ENCODE results near the gene KRTAP9-9.
"Not testable (repeated sequence)": the region's sequence is repeated elsewhere in the genome, so short reads cannot be mapped to it uniquely, and the experiment has no call there.

Gene KRTAP9-9

GRCh38 chr17:41255381-41256290 lies at the start of gene KRTAP9-9:
Gene KRTAP9-9, plus strand, starts transcription at chr17:41255384.
- H3K4me1 Mint-ChIP-seq (ENCODE audit: low read depth); H3K9me3 Mint-ChIP-seq; DNase-seq; H3K27ac Mint-ChIP-seq; H3K4me3 Mint-ChIP-seq; H3K36me3 Mint-ChIP-seq (ENCODE audit: low read depth): not testable (repeated sequence)
- peaks cover 37% of the 10 kb centered on the region for H3K27me3 Mint-ChIP-seq

DNA sequence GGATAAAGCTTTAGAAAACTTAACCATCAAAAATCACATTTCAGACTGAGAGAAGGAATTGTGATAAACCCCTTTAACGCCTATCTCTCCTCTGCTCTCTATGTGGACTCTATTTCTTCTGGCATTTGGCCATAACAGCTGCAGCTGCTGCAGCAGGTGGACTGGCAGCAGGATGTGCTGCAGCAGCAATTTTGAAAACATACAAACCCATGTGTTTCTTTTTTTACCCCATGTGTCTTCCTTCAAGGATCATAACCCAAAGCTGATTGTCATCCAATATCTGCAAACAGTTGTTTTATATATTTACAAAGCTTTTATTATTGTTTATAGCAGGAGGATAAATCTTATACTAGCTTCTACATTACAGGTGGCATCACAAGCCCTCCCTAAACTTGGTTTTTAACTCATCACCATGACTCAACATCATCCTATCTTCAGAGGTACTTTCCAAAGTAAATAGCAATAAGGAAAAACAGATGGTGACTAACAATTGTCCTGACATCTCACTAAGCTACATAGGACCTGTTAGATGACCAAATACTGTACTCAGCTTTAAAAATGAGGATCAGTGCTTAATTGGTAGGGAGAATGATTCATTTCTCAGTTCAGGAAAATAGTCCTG lies 43.2 kb upstream of the KRTAP9-9 start:
- Mint-ChIP-seq H3K9me3 (no peaks in the 10 kb centered on the region), H3K4me1 (ENCODE audit: low read depth) (peaks cover 4% of the 10 kb centered on the region), H3K4me3 (no peak overlapping the region), H3K27me3 (peaks cover 43% of the 10 kb centered on the region), H3K36me3 (ENCODE audit: low read depth) (no peaks in the 10 kb centered on the region), H3K27ac (no peak overlapping the region)
- DNase-seq, result no peak

DNA sequence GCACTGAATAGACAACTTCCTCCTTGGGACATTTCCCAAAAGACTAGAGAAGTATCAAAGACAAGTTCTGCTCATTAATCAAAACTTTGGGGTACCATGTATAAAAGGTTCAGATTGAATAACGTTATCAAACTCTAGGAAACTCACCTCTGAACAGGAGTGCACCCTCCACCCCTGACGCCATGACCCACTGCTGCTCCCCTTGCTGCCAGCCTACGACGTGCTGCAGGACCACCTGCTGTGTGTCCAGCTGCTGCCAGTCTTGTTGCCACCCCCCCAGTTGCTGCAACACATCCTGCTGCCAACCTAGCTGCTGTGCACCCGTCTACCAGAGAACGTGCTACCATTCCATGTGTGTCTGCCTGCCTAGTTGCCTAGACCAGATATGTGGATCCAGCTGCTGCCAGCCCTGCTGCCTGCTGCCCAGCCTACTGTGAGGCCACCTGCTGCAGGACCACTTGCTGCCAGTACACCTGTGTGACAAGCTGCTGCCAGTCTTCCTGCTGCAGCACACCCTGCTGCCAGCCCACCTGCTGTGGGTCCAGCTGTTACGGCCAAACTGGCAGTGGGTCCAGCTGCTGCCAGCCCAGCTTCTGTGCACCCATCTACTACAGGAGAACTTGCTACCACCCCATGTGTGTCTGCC lies 42.5 kb upstream of the KRTAP9-9 start:
- no peak for DNase-seq
- Mint-ChIP-seq H3K27me3 (peaks cover 43% of the 10 kb centered on the region), H3K27ac (no peak overlapping the region), H3K4me3 (no peak overlapping the region), H3K9me3 (no peaks in the 10 kb centered on the region), H3K4me1 (ENCODE audit: low read depth) (peaks cover 4% of the 10 kb centered on the region), H3K36me3 (ENCODE audit: low read depth) (no peaks in the 10 kb centered on the region)

GRCh38 chr17:41215681-41216080 lies 39.5 kb upstream of the KRTAP9-9 start:
- H3K4me3 Mint-ChIP-seq, result no peak overlapping the region
- H3K4me1 Mint-ChIP-seq (ENCODE audit: low read depth), result peaks cover 4% of the 10 kb centered on the region
- no peaks in the 10 kb centered on the region for H3K36me3 Mint-ChIP-seq (ENCODE audit: low read depth)
- no peak overlapping the region for H3K27ac Mint-ChIP-seq
- DNase-seq, result no peak
- peaks cover 26% of the 10 kb centered on the region for H3K27me3 Mint-ChIP-seq
- H3K9me3 Mint-ChIP-seq, result peaks cover 3% of the 10 kb centered on the region

DNA sequence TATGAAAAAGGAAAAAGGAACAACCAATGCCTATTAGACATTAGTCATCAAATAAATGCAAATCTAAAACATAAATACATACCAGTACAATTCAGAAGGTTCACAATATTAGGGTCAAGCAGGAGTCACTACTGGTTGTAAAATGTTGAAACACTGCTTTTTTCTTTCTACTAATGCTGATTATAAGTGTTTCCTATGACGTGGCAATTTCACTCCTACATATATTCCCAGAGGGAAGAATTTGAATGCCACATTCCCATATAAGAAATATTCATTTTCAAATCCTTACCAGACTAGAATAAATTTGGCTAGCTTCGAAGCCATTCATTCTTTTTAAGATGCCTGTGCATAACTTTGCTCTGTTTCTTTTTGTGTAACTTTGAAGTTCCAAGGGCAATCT lies 31.4 kb upstream of the KRTAP9-9 start:
- peaks cover 3% of the 10 kb centered on the region for H3K9me3 Mint-ChIP-seq
- H3K4me3 Mint-ChIP-seq, result no peak overlapping the region
- H3K36me3 Mint-ChIP-seq (ENCODE audit: low read depth), result no peaks in the 10 kb centered on the region
- H3K27me3 Mint-ChIP-seq, result peaks cover 11% of the 10 kb centered on the region
- no peak for DNase-seq
- H3K4me1 Mint-ChIP-seq (ENCODE audit: low read depth), result no peaks in the 10 kb centered on the region
- no peak overlapping the region for H3K27ac Mint-ChIP-seq

DNA sequence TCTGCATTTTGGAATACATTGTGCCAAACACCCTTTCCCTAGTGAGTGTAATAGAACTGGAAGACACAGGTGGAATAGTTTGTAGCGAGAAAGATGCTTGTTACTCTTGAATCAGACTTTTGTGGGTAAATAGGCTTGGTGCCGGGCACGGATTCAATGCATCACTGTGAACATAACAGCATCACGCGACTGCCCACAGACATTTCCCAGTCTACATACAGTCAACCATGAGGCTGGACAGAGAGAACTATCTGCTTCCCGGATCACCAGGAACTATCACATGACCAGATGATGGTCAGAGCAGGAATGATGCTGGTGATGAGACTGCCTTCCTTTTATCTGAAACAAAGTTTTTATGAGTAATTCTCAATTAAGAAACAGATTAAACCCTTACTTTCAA lies 29.1 kb upstream of the KRTAP9-9 start:
- no peaks in the 10 kb centered on the region for H3K9me3 Mint-ChIP-seq
- no peak overlapping the region for H3K4me3 Mint-ChIP-seq
- H3K27ac Mint-ChIP-seq, result no peak overlapping the region
- peaks cover 11% of the 10 kb centered on the region for H3K27me3 Mint-ChIP-seq
- H3K36me3 Mint-ChIP-seq (ENCODE audit: low read depth), result no peaks in the 10 kb centered on the region
- no peak for DNase-seq
- no peaks in the 10 kb centered on the region for H3K4me1 Mint-ChIP-seq (ENCODE audit: low read depth)

DNA sequence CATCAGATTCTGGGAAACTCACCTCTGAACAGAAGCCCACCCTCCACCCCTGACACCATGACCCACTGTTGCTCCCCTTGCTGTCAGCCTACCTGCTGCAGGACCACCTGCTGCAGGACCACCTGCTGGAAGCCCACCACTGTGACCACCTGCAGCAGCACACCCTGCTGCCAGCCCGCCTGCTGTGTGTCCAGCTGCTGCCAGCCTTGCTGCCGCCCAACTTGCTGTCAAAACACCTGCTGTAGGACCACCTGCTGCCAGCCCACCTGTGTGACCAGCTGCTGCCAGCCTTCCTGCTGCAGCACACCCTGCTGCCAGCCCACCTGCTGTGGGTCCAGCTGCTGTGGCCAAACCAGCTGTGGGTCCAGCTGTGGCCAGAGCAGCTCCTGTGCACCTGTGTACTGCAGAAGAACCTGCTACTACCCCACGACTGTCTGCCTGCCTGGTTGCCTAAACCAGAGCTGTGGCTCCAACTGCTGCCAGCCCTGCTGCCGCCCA lies 28.5 kb upstream of the KRTAP9-9 start, which contains the start of gene KRTAP9-2:
TSS of gene KRTAP9-2 (plus strand) at position 51 of the 498 bp plus-strand sequence. CDS start at position 58, 7 bp downstream.
- not testable (repeated sequence) for H3K4me3 Mint-ChIP-seq; H3K9me3 Mint-ChIP-seq; DNase-seq; H3K27ac Mint-ChIP-seq; H3K36me3 Mint-ChIP-seq (ENCODE audit: low read depth); H3K4me1 Mint-ChIP-seq (ENCODE audit: low read depth)
- peaks cover 11% of the 10 kb centered on the region for H3K27me3 Mint-ChIP-seq

- Mint-ChIP-seq H3K9me3 (no peaks in the 10 kb centered on the region), H3K27ac (no peak overlapping the region), H3K36me3 (ENCODE audit: low read depth) (no peaks in the 10 kb centered on the region), H3K4me1 (ENCODE audit: low read depth) (no peaks in the 10 kb centered on the region), H3K4me3 (no peak overlapping the region), H3K27me3 (peaks cover 11% of the 10 kb centered on the region)
- no peak for DNase-seq
Measured at GRCh38 chr17:41230094-41230493, 25.1 kb upstream of the KRTAP9-9 start.

- Mint-ChIP-seq H3K9me3 (no peaks in the 10 kb centered on the region), H3K27me3 (peaks cover under 1% of the 10 kb centered on the region), H3K4me3 (no peak overlapping the region), H3K36me3 (ENCODE audit: low read depth) (no peaks in the 10 kb centered on the region), H3K27ac (no peak overlapping the region), H3K4me1 (ENCODE audit: low read depth) (no peaks in the 10 kb centered on the region)
- no peak for DNase-seq
Measured at GRCh38 chr17:41231731-41232130, 23.5 kb upstream of the KRTAP9-9 start.

GRCh38 chr17:41232399-41233105 lies 22.6 kb upstream of the KRTAP9-9 start, which contains the start of gene KRTAP9-3:
Gene KRTAP9-3, plus strand, starts transcription at chr17:41232449. Its CDS starts 53 bp downstream, at chr17:41232502.
- not testable (repeated sequence) for DNase-seq; H3K4me1 Mint-ChIP-seq (ENCODE audit: low read depth); H3K36me3 Mint-ChIP-seq (ENCODE audit: low read depth); H3K9me3 Mint-ChIP-seq; H3K4me3 Mint-ChIP-seq; H3K27me3 Mint-ChIP-seq; H3K27ac Mint-ChIP-seq

DNA sequence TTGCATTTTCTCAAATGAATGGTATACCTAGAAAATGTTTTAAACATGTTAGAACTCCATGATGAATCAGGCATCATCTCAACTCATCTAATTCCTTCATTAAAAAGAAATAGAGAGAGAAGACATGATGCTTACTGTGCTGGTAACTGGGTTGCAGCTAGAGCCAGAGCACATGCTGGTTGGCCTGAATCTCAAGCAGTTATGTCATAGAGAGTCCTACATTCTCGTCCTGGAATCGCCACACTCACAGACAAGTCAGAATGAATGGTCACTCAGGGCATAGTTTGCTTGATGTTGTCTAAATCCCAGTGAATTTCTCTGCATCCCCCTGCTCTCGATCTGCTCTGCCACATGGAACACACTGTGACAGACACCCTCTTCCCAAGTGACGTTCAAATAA lies 18.1 kb upstream of the KRTAP9-9 start:
- not testable (repeated sequence) for H3K27ac Mint-ChIP-seq; H3K4me3 Mint-ChIP-seq; H3K9me3 Mint-ChIP-seq; H3K36me3 Mint-ChIP-seq (ENCODE audit: low read depth); DNase-seq; H3K4me1 Mint-ChIP-seq (ENCODE audit: low read depth); H3K27me3 Mint-ChIP-seq

DNA sequence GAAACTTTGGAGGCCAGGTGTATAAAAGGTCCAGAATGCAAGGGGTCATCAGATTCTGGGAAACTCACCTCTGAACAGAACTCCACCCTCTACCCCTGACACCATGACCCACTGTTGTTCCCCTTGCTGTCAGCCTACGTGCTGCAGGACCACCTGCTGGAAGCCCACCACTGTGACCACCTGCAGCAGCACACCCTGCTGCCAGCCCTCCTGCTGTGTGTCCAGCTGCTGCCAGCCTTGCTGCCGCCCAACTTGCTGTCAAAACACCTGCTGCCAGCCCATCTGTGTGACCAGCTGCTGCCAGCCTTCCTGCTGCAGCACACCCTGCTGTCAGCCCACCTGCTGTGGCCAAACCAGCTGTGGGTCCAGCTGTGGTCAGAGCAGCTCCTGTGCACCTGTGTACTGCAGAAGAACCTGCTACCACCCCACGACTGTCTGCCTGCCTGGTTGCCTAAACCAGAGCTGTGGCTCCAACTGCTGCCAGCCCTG lies 17.2 kb upstream of the KRTAP9-9 start, which contains the start of gene KRTAP9-8:
TSS of gene KRTAP9-8 (plus strand) at position 51 of the 489 bp plus-strand sequence. CDS start at position 104, 53 bp downstream.
- not testable (repeated sequence) for H3K27ac Mint-ChIP-seq; H3K4me1 Mint-ChIP-seq (ENCODE audit: low read depth); H3K4me3 Mint-ChIP-seq

GRCh38 chr17:41246995-41247787 lies 8.0 kb upstream of the KRTAP9-9 start:
- H3K27me3 Mint-ChIP-seq; H3K9me3 Mint-ChIP-seq; H3K36me3 Mint-ChIP-seq (ENCODE audit: low read depth); DNase-seq; H3K4me3 Mint-ChIP-seq; H3K4me1 Mint-ChIP-seq (ENCODE audit: low read depth); H3K27ac Mint-ChIP-seq: not testable (repeated sequence)

More for the DNA sequence above, 17.2 kb upstream of the KRTAP9-9 start, which contains the start of gene KRTAP9-8:
- not testable (repeated sequence) for H3K27me3 Mint-ChIP-seq; H3K36me3 Mint-ChIP-seq (ENCODE audit: low read depth); H3K9me3 Mint-ChIP-seq; DNase-seq
